ENCODE results near the gene PTPN14.

The PTPN14 gene

DNA sequence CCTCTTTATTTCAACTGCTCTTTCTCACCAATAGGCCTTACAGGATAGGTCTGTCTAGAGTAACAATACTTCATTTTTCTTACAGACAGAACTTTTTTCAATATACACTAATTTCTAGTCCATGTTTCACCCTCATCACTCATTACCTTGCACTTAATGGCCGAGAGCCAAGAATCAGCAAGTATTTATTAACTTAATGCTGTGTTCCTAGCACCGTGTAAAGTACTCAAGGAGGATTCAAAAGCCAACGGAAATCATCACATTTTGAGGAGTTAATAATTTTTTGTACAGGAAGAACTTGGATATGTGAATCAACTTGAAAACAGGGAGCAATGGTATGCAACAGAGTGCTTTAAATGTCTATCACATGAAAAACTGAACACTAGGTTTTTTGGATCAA, 102.0 kb downstream of the PTPN14 start:
- no peak for DNase-seq

- DNase-seq, result no peak
Observed at GRCh38 chr1:214448536-214448935, 102.9 kb downstream of the PTPN14 start.

DNA sequence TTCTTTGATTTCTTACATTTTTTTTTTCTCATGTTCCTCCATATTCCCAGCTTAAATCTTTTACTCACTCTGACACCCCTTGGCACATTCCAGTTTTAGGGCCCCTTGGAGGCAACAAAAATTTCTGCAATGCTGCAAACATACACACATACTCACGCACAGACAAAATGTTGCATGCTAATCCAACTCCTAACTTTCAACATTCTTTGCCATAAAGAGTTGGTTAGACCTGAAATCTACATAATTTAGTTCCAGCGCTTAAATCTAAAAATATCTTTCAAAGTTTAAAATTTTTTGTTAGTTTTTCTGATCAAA, 103.9 kb downstream of the PTPN14 start:
- no peak for DNase-seq

DNA sequence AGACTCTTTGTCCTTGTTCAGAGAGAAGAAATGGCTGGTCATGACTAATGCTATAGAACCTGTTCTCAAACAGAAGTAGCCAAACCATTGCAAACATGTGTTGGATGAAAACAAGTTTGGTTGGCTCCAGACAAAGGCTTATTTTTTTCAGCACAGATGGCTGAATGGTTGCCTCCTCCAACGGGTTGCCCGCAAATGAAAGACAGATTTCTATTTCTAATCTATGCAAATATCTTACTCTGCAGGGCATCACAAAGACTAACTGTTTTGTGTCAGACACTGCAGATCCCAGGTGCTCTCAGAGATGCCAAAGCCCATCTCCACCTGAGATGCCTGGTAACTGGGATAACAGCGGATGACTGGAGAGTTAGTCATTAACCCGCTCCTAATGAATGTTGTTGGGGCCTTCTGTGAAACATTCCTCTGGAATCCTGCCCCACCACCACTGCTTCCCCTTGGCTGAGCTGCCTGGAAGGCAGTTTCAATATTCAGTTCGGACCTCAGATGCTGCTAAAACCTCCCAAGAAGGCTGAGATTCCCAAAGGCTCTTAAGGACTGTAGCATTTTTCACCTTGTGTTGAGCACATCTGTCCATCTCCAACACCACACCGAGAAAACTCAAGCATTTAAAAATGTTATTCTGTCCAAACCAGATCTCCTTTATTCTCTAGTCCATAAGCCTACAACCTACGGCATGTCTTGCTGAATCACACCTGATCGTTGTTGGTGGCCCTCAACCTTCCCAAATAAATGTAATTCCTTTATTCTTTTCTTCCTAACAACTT, 104.4 kb downstream of the PTPN14 start:
- DNase-seq, result no peak

- DNase-seq, result peak in 1 of 2 experiments; percentile 12
Observed at GRCh38 chr1:214445831-214446614, 105.4 kb downstream of the PTPN14 start.

DNA sequence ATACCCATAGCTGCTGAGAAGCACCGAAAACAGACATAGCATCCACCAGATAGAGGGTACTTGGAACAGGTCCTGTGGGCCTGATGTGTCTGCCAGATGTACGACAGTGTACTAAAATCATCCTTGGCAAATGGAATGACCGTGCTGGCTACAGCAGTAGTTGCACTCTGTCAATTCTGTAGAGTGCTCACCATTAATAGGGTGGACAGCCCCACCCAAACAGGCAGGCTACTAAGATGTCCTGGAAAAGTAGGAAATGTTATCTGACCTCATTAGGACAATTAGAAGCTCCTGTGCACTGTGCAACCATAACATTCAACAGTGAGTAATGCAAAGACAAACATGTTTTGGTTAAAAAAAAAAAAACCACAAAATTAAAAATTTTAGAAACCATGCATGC, 106.2 kb downstream of the PTPN14 start:
- no peak for DNase-seq

DNA sequence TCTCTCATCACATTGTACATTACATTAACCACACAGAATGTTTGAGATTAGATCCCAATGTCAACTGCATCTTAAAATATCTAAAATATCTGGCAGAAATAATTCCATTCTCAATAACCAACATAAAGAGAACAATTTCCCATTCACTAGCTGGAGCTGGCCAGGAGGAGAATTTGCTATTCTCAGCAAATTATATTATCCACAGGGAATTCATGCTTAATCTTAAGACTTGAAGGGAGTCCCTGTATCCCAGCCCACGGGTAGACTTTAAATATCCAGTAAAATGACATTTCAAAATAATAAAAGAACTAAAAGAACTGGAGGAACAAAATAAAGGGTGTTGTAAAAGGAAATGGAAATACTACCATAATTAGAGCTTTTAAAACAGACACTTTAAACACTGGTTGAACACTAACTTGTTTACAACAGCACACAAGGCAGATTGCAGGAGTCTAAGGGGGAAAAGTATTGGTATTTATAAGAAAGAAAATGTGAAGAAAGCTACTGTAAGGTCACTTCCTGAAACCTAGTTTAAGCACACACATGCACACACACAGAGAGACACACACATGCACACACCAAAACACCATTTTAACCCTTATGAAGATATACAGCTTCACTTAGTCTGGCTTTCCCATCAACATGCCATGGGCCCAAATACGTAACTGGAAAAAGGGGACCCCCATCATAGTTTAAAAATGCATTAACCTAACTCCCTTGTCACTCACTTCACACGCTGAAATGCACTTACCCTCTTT, 107.0 kb downstream of the PTPN14 start:
- DNase-seq, result peak; percentile 13 to 29

DNA sequence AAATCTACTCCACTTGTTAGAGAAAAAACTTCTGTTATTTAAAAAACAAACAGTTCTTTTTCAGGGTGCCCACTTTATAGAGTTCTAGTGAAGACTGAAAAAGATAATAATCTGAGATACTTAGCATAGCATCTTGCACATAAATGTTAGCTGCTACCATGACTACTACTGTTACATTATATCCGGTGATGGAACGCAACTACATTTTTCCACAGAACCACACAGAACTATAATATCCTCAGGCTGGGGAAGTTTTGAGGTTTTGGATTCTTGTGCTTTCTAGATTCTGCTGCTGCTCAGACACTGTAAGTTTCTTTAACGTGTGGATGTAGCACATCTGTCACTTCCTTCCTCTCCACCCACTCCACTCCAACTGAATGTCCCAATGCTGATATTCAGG, 110.3 kb downstream of the PTPN14 start:
- DNase-seq, result peak; percentile 97

DNA sequence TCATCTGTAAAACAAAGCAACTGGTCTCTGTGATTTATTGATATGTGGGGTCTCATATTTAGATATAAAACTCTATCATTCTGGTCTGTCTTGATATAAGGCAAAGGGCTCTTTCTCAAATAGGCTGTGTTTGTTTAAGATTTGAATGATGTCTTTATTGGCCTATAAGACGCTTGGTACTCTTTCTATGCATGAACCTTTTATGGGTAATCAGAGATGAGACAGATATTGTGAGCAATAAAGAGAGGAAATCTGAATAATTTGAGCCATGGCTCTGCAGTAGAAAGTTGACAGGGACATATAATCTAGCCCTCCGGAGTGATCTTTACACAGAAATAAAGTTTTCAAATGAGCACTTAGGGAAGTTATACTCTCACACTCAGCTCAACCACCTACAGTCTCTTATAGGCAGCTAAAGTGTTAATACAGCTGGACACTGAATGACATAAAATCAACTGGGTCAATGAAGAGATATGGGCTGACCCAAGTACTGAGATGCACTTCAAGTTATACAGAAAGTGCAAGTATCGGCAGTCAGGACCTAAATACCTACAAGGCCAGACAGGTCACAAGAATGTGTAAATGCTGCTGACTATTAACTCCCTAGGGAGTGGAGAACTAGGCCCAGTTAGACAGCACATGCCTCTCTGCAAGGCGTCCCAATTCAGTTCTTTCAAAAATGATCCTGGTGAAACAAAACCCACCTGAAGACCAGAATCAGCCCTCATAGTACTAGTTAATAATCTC, 111.0 kb downstream of the PTPN14 start:
- no peak for DNase-seq

GRCh38 chr1:214439352-214440119, 111.9 kb downstream of the PTPN14 start:
- peak; percentile 85 to 90 for DNase-seq

DNA sequence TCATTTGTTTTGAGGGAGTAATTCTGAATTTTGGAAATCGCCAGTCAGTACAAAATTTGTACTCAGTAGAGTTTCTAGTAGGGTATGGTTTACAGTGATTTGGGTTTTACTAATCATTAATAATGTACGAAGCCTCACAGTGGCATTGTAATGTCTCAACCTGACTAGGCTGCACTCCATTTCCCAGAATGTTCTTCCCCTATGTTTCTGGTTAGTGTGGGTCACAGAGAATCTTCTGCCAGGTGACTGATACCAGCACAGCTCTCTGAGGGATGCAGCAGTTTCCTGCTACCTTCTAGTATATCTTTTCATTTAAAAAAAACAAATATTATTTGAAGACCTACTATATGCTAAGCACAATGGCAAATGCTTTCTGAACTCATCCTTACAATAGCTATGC, 112.9 kb downstream of the PTPN14 start:
- DNase-seq, result no peak

GRCh38 chr1:214438075-214438474, 113.3 kb downstream of the PTPN14 start:
- DNase-seq, result no peak

- DNase-seq, result no peak
Observed at GRCh38 chr1:214435867-214436266, 115.5 kb downstream of the PTPN14 start.

GRCh38 chr1:214432245-214432644, 119.2 kb downstream of the PTPN14 start:
- no peak for DNase-seq

- no peak for DNase-seq
Observed at GRCh38 chr1:214429951-214430770, 121.2 kb downstream of the PTPN14 start.

GRCh38 chr1:214427871-214428277, 123.5 kb downstream of the PTPN14 start:
- DNase-seq, result peak; percentile 98

DNA sequence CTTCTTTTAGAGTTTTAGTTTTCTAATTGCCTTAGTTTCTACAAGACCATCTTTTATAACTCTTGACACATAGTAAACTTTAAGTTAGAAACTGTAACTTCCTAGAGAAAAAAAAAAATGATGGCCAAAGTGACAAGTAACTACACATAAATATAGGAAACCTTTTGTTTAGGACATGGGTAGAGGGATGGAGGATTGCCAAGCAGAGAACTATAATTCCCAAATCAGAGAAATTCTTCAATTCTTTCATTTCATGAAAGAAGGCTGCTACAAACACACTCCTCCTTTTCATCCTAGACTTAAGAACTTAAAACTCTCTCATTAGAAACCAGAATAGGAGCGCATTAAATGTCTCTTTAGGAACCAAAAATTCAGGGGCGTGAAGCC, 125.0 kb downstream of the PTPN14 start:
- no peak for DNase-seq

- DNase-seq, result no peak
Observed at GRCh38 chr1:214425716-214426425, 125.5 kb downstream of the PTPN14 start.

- DNase-seq, result no peak
Observed at GRCh38 chr1:214425101-214425500, 126.3 kb downstream of the PTPN14 start.

GRCh38 chr1:214423045-214423444, 128.4 kb downstream of the PTPN14 start:
- DNase-seq, result no peak
